Hepatocyte (in vitro differentiated cells): Measurements from ENCODE around the gene GRID1. TPM values are rescaled to one million over a fixed set of nuclear protein-coding genes. Genes with fewer than 3 reads are reported as not detected.

Source experiments
- DNase-seq: peaks from one replicate; pipeline ENCODE4 v3.0.0-alpha.2; 2016; ENCODE audit warnings: low spot score
- H2AFZ ChIP-seq: fragments of 200-600 bp; sonication (generic); 2 replicates; pipeline ENCODE4 v1.6.0; 2016; ENCODE audit warnings: antibody characterized with exemption, mild to moderate bottlenecking
- H3K27ac ChIP-seq: fragments of 200-600 bp; sonication (generic); 2 replicates; pipeline ENCODE4 v1.5.1; 2016; ENCODE audit warnings: mild to moderate bottlenecking
- H3K27me3 ChIP-seq: fragments of 200-600 bp; sonication (generic); 2 replicates; pipeline ENCODE4 v1.6.1; 2016
- H3K36me3 ChIP-seq: fragments of 200-600 bp; sonication (generic); replicated peaks from 2 replicates; pipeline ENCODE4 v1.5.1; 2016; ENCODE audit warnings: low read depth; ENCODE audit not compliant: insufficient read depth
- H3K4me1 ChIP-seq: fragments of 200-600 bp; sonication (generic); 2 replicates; pipeline ENCODE4 v1.5.1; 2016; ENCODE audit warnings: mild to moderate bottlenecking, moderate library complexity; ENCODE audit not compliant: insufficient read depth
- H3K4me2 ChIP-seq: fragments of 200-600 bp; sonication (generic); 2 replicates; pipeline ENCODE4 v1.6.0; 2016
- H3K4me3 ChIP-seq: fragments of 200-600 bp; sonication (generic); 2 replicates; pipeline ENCODE4 v1.5.1; 2016; ENCODE audit warnings: mild to moderate bottlenecking
- H3K79me2 ChIP-seq: fragments of 200-600 bp; sonication (generic); 2 replicates; pipeline ENCODE4 v1.6.0; 2017; ENCODE audit warnings: mild to moderate bottlenecking
- H3K9me2 ChIP-seq: fragments of 200-600 bp; sonication (generic); replicated peaks from 2 replicates; pipeline ENCODE4 v1.6.0; 2017; ENCODE audit warnings: mild to moderate bottlenecking; ENCODE audit not compliant: insufficient read depth
- H3K9me3 ChIP-seq: fragments of 200-600 bp; sonication (generic); 2 replicates; pipeline ENCODE4 v1.5.1; 2016; ENCODE audit warnings: low read depth, mild to moderate bottlenecking
- H4K20me1 ChIP-seq: fragments of 200-600 bp; sonication (generic); 2 replicates; pipeline ENCODE4 v1.6.0; 2016; ENCODE audit warnings: mild to moderate bottlenecking; ENCODE audit not compliant: insufficient read depth, poor library complexity, severe bottlenecking
- EZH2 ChIP-seq: fragments of 200-600 bp; sonication (generic); IDR thresholded peaks from 2 replicates; pipeline ENCODE4 v1.6.1; 2016; ENCODE audit warnings: antibody characterized with exemption, mild to moderate bottlenecking, borderline replicate concordance
- EZH2phosphoT487 ChIP-seq: fragments of 200-600 bp; sonication (generic); IDR thresholded peaks from one replicate; pipeline ENCODE4 v1.6.1; 2018; ENCODE audit warnings: antibody characterized with exemption, mild to moderate bottlenecking, low read depth, moderate library complexity; ENCODE audit not compliant: unreplicated experiment, severe bottlenecking
- WGBS: methylation state at CpG from one replicate; pipeline ENCODE4 v1.1.6; 2016; ENCODE audit warnings: low lambda C conversion rate; ENCODE audit errors: missing lambda C conversion rate; 5-methylcytosine and 5-hydroxymethylcytosine counted together
- polyA plus RNA-seq: library from polyadenylated mRNA; unstranded; fragments of >200 nt; fragmentation: Nextera tagmentation; extraction: Ambion mirVana; gene quantifications from 2 replicates; pipeline ENCODE4 v1.2.1, GENCODE V29; 2016
- total RNA-seq: library from RNA; depleted of rRNA; stranded (reverse); fragments of >200 nt; gene quantifications from 2 replicates; pipeline ENCODE4 v1.2.3, GENCODE V29; 2014
- TF ChIP-seq, protein P1 (sequence below): fragments of 200-600 bp; sonication (generic); IDR thresholded peaks from 2 replicates; pipeline ENCODE4 v1.5.1; 2016; ENCODE audit warnings: antibody characterized with exemption, mild to moderate bottlenecking; ENCODE audit not compliant: poor library complexity

Gene GRID1
- total and polyA plus RNA-seq, 2 experiments from 2014 or later = 0.07 to 0.37 TPM

DNA sequence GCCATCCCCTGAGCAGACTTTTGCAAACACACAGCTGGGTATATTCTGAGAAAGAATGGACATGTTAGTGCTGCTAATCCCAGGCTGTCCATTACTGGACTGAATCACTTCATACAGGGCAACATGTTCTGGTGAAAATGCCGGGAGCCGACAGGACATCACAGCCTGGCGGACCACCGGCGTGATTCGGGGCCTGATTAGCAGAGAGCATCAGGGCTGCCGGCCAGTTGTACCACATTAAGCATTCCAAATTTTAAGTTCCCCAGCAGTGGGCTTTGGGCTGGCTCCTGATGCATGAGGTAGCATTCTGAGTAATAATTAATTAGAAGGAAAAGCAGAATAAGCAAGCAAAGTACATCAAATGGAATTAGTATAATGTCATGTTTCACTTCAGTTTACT lies 229.0 kb downstream of the GRID1 start:
- Histone ChIP-seq H3K36me3 (no peaks in the 10 kb centered on the region), H3K27me3 (no peaks in the 10 kb centered on the region), H3K79me2 (no peaks in the 10 kb centered on the region), H3K4me3 (no peak overlapping the region), H3K4me1 (no peaks in the 10 kb centered on the region), H2AFZ (no peak overlapping the region), H3K9me2 (no peaks in the 10 kb centered on the region), H3K27ac (no peak overlapping the region), H3K9me3 (no peaks in the 10 kb centered on the region), H4K20me1 (no peaks in the 10 kb centered on the region), H3K4me2 (no peak overlapping the region)
- 97% methylated on average over 7 of the region's 7 CpGs for WGBS
- no peak for DNase-seq
- TF ChIP-seq, protein P1, sequence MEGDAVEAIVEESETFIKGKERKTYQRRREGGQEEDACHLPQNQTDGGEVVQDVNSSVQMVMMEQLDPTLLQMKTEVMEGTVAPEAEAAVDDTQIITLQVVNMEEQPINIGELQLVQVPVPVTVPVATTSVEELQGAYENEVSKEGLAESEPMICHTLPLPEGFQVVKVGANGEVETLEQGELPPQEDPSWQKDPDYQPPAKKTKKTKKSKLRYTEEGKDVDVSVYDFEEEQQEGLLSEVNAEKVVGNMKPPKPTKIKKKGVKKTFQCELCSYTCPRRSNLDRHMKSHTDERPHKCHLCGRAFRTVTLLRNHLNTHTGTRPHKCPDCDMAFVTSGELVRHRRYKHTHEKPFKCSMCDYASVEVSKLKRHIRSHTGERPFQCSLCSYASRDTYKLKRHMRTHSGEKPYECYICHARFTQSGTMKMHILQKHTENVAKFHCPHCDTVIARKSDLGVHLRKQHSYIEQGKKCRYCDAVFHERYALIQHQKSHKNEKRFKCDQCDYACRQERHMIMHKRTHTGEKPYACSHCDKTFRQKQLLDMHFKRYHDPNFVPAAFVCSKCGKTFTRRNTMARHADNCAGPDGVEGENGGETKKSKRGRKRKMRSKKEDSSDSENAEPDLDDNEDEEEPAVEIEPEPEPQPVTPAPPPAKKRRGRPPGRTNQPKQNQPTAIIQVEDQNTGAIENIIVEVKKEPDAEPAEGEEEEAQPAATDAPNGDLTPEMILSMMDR = no peak
- no peak for TF ChIP-seq EZH2
- no peak for TF ChIP-seq EZH2phosphoT487

DNA sequence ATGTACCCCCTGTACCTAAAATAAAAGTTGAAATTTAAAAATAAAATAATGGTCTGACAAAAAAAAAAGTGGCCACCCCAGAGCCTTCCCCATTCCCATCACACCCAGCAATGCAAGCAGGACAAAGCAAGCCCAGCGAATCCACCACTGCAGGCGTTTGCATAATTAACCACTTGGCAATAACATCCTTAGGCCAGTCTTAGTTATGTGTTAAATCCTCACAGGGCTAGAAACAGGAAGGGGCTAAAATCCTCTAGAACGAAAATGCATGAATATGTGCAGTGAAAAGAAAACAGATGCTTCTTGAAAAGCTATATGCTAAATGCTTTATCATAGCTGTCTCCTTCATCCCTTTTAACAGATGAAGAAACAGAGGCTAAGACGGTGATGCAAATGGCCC lies 229.7 kb downstream of the GRID1 start:
- Histone ChIP-seq H3K4me2 (no peak overlapping the region), H3K4me1 (no peaks in the 10 kb centered on the region), H4K20me1 (no peaks in the 10 kb centered on the region), H2AFZ (no peak overlapping the region), H3K36me3 (no peaks in the 10 kb centered on the region), H3K4me3 (no peak overlapping the region), H3K27ac (no peak overlapping the region), H3K9me3 (no peaks in the 10 kb centered on the region), H3K27me3 (no peaks in the 10 kb centered on the region), H3K9me2 (no peaks in the 10 kb centered on the region), H3K79me2 (no peaks in the 10 kb centered on the region)
- TF ChIP-seq EZH2phosphoT487 = no peak
- TF ChIP-seq EZH2 = no peak
- TF ChIP-seq, protein P1 = no peak
- 84% methylated on average over 4 of the region's 4 CpGs for WGBS
- no peak for DNase-seq

DNA sequence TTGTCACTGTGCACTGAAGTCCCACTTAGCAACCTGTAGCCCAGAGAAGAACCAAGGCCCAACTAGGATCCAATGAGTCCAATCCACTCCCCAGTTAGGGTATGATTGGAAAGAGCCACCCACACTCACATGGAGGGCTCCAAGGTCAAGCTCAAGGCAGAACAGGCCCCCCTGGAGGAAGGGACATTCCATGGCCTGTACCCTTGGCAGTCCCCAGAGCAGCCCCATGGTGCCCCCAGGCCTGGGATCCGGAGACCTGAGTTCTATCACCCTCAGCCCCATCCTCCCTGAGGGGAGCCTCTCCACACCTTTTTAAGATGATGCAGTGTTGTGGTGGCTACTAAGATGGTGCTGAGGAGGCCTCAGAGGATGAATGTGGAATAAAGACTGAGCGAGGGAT lies 231.4 kb downstream of the GRID1 start:
- H2AFZ ChIP-seq = no peak overlapping the region
- H3K27me3 ChIP-seq = no peaks in the 10 kb centered on the region
- no peak for DNase-seq
- H3K4me3 ChIP-seq = no peak overlapping the region
- H3K4me2 ChIP-seq = no peak overlapping the region
- H4K20me1 ChIP-seq = no peaks in the 10 kb centered on the region
- TF ChIP-seq EZH2phosphoT487 (no peak), EZH2 (no peak)
- TF ChIP-seq, protein P1 = no peak
- no peaks in the 10 kb centered on the region for H3K36me3 ChIP-seq
- no peak overlapping the region for H3K27ac ChIP-seq
- no peaks in the 10 kb centered on the region for H3K9me3 ChIP-seq
- no peaks in the 10 kb centered on the region for H3K79me2 ChIP-seq
- H3K4me1 ChIP-seq = no peaks in the 10 kb centered on the region
- no peaks in the 10 kb centered on the region for H3K9me2 ChIP-seq
- 98% methylated on average over 2 of the region's 2 CpGs for whole genome bisulfite sequencing

DNA sequence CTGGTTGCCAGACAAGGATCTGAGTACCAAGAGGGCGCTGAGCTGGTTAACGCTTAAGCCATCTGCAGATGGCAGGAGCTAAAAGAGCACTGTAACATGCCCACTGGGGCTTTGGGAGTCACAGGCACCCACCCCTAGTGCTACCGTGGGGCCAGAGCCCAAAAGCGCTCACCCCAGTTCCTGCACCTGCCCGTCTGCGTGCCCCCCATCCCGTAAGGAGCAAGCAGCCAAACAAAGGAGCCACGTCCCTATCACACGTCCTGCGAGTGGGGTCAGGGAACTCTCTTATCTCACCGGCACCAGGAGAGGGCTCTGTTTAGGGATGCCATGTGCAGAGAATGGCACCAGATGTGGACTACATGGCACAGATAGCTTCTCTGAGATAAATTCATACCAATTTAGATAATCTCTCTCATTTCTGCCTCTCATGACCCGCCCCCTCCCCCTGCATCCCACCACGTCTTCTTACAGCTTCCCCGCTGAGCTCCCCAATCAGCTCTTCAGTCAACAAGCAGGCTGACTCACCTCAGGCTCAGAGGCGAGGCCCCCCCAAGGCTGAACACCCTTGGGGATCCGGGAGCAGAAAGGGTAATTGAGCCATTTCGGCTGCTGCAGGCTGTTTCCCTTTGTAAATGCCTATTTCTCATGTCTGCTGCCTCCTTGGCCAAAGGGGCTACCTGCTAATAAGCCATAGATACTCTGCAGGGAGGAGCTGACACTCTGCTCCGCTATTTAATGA lies 235.7 kb downstream of the GRID1 start:
- no peak for DNase-seq
- no peaks in the 10 kb centered on the region for H3K9me2 ChIP-seq

More for the DNA sequence above, 235.7 kb downstream of the GRID1 start:
- Histone ChIP-seq H4K20me1 (no peaks in the 10 kb centered on the region), H3K9me3 (no peaks in the 10 kb centered on the region), H3K27me3 (no peaks in the 10 kb centered on the region), H2AFZ (no peak overlapping the region), H3K4me3 (no peak overlapping the region), H3K27ac (no peak overlapping the region), H3K4me2 (no peak overlapping the region), H3K79me2 (no peaks in the 10 kb centered on the region), H3K4me1 (no peaks in the 10 kb centered on the region), H3K36me3 (no peaks in the 10 kb centered on the region)
- WGBS = 93% methylated on average over 18 of the region's 18 CpGs
- TF ChIP-seq EZH2phosphoT487 (no peak), EZH2 (no peak)
- TF ChIP-seq, protein P1 = no peak
